HG03159 (cell line): ENCODE measurements around the gene RAD9A.

Source experiments
- ATAC-seq: cut with Tn5 transposase; IDR thresholded peaks from one replicate; pipeline ENCODE4 v1.9.1; 2021; ENCODE audit warnings: mild to moderate bottlenecking, moderate library complexity; ENCODE audit not compliant: unreplicated experiment

Gene RAD9A

GRCh38 chr11:67391304-67392182 is at the start of gene RAD9A:
Gene RAD9A (plus strand): TSS chr11:67391986. CDS start chr11:67392045, 59 bp downstream.
- peak; percentile 52 for ATAC-seq

DNA sequence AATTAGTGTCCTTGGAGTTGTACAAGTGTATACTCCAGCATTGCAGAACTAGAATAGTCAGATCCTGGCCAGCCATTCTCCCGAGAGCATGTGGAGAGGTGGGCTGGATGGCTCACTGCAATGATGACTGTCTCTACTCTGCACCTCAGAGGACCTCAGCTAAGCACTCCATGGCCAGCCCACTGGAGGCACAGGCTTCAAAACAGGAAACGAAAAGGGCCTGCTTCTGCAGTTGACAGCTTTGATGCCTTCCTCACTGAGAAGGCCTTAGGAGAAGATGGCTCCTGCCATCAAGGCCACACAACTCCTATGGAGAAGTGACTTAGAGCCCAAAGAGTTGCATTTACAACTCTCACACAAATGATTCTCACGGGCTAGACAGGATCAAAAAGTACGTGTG is 47.5 kb upstream of the RAD9A start:
- no peak for ATAC-seq

GRCh38 chr11:67345247-67345919 is 46.4 kb upstream of the RAD9A start:
- no peak for ATAC-seq

GRCh38 chr11:67345920-67346819 is 45.6 kb upstream of the RAD9A start:
- no peak for ATAC-seq

GRCh38 chr11:67347964-67348749 is 43.6 kb upstream of the RAD9A start:
- no peak for ATAC-seq

DNA sequence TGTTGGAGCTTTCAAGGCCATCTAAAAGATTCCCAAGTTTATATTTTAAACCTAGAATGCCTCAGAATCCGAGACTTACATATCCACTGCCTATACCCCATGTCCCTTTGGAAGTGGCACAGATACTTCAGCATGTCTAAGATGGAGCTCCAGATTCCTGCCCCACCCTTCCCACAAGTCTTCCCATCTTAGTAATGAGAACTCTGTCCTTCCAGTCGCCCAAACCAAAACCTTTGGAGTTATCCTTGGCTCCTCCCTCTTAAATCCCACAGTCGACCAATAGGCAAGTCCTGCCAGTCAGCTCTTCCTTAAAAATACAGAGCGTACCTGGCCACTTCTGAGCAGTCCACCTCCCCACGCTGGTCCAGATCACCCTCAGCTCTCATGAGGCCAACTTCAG is 42.8 kb upstream of the RAD9A start:
- ATAC-seq = no peak

- ATAC-seq = no peak
These were observed 42.3 kb upstream of the RAD9A start for GRCh38 chr11:67349457-67349856.

- ATAC-seq = no peak
These were observed 41.8 kb upstream of the RAD9A start for GRCh38 chr11:67349928-67350465.

- no peak for ATAC-seq
These were observed 40.3 kb upstream of the RAD9A start for GRCh38 chr11:67351275-67352005.

DNA sequence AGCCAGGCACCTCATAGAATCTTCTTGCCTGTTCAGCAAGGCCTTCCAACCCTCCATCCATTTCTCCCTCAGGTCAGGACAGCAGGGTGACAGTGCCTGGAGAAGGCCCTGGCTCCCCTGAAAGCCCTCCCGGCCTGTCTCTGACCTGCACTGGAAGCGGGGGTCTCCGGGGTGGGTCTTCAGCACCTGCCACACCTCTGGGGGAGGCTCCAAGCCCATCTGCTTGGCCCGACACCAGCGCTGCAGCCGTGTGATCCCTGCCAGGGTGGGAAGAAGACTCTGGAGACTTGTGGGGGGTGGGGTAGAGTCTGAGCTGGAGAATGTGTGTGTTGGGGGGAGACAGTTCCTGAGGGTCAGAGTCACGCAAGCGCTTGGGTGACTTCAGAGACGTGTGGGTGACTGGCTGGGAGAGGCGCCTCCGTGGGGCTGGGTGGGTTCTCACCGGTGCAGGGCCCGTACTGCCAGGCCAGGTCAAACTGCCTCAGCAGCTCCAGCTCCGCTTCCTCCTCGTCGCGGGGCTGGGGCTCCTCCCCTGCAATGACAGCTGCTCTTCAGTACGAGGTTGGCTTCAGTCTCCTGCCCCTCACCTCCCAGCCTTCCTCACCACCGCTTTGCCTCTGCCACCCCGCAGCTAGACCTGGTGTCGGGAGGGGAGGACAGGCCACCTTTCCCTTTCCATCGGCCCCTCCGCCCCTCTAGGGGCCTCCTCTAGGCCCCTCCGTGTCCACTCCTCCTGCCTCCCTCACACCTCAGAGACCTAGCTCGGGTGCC is 39.1 kb upstream of the RAD9A start:
- peak; percentile 4 for ATAC-seq

DNA sequence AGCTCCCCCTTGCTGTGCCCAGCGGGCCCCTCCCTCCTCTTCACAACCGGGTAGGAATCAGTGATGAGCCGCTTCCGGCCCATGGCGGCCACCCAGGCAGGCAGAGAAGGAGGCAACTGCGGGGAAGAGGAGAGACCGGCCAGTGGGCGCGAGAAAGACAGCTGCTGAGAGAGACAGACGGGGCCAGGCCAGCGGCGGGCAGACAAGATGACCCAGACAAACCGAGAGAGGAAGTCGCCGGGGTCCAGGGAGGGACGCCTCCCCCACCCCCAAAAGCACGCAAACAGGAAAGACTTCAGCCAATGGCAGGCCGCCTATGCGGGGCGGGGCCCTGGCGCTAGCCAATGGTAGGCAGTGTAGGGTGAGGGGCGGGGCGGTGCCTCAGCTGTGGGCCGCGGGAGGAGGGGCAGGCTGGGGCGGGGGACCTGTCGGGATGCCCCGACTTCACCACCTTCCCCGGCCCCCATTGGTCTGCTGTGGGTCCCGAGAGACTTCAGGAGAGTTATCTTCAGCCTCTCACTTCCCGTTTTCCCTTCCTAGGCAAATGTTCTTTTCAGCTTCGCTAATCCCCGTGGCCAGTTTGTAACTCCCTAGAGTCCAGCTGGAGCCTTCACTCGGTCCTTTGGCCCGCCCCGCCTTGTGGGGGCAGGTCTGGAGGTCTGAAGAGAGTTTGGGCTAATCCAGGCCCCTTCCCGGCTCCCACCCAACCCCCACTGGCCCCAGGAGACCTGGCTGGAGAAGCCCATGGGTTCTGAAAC is 38.3 kb upstream of the RAD9A start, which contains the start of gene POLD4:
Gene POLD4, minus strand, starts transcription at position 230 of the 758 bp plus-strand sequence. Its CDS starts 147 bp downstream, at position 83.
- ATAC-seq = peak; percentile 71

DNA sequence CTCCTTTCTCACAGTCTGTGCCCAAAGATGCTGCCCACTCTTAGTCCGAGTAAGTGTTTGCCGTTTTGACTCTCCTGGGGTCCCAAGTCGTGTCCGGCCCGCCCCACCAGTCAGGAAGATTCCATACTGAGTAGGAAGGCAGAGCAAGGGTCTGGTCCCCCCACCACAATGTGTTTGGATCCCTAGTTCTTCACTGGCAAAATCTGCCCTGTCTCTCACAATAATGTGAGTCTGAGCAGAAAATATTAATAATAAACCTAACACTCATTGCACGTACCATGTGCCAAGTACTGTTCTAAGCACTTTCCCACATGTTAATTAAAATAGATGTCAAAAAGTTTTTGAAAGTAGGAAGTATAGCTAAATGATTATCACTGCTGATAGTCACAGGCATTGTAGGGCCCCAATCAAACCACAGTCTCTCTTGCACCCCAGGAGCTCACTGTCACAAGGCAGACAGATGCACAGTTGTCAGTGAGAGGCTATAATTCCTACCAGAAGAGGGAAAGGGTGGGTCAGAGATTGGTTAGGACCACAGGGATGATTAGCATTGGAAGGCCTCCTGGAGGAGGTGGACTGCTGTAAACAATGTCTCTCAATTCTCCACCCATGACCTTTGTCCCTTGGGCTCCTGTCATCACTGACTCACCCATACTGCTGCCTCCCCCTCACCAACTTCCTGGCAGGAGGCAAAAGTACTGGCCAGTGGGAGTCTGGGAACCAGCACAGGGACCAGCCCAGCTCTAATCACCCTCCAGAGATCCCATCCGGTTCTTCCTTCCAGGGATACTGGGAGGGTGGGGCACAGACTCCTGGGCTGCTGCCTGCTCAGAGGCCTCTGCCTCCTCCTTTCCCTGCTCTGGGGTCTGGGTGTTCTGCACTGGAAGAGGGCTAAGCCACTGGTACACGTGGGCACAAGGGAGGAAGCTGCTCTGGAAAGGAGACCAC is 37.4 kb upstream of the RAD9A start:
- no peak for ATAC-seq

DNA sequence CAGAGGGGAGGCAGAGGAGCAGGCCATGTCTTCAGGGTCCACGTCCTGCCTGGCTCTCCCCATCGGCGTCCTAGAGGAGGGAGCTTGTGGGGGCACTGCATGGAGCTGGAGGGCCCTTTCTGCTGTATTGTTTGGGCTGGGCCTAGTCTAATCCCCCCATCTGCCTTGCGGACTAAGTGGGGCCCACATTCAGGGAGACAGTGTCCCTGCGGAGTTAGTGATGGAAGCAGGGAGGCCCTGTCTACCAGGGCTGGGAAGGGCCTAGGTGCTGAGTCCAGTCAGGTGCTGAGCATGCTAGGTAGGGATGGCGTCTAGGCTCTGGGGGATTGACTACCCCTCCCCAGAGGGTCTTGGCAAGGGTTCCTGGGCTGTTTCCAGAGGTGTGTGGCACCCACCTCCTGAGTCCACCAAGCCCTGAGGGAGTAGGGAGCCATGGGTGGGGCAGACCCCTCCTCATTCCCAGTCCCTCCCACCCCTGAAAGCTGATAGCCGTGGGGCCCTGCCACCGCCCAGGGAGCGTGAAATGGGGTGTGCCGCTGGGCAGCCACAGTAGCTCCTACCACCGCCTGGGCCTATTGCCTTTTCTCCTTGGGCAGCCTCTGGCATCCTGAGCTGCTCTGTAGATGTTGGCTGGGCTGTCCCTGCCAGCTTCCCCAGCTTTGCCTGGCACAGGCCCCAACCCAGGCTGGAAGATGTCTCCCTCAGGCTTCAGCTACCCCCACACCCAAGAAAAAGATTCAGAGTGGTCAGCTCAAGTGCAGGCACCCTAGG is 36.6 kb upstream of the RAD9A start:
- no peak for ATAC-seq

- no peak for ATAC-seq
These were observed 35.9 kb upstream of the RAD9A start for GRCh38 chr11:67355794-67356386.

DNA sequence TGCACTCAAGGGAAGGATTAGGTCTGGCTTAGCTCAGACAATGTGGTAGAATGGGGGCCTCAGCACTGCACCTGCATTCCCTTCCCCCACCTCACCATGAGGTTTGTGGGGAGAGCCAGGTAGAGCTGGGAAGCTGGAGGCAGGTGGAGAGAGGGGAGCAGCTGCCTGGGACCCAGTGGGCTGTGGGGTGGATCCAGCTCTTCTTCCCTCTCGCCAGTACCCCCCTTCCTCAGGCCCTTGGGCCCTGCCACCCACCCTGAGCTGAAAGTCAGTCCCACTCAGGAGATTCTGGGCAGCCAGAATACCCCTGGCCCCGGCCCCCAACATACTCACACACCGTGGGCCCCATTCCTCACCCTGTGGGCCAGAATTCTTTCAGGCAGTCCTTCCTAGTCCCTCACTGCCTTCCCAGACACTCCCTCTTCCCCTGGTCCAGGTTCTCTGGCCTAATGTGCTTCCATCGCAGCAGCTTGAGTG is 35.4 kb upstream of the RAD9A start:
- ATAC-seq = no peak
